ENCODE data around the gene RBBP8NL. TPM values are rescaled to one million over a fixed set of nuclear protein-coding genes. Genes with fewer than 3 reads are reported as not detected.
A peak's percentile ranks its signal among the peaks of the same experiment; 100 is the strongest.

Gene RBBP8NL
- total and polyA plus RNA-seq, 2 of the 8 experiments (the other 6 are each of a cell fraction or from before 2014, with no cell fraction given), result 0.43 to 0.48 TPM

GRCh38 chr20:62395311-62396242, 31.8 kb downstream of the RBBP8NL start (continued):
- no peak for TF ChIP-seq SUZ12 (IDR thresholded peaks at IDR 0.05; ENCODE audit: low read length)
- TF ChIP-seq CTCF (IDR thresholded peaks at IDR 0.05; ENCODE audit: control extremely low read depth in 1 of 3, insufficient read depth in 1 of 3, low read depth in 1 of 3, low read length in 3 of 3), result peak in 2 of 3 experiments; percentile 27 to 45; a peak in 3 of 4 replicates
- TF ChIP-seq SP2 (IDR thresholded peaks at IDR 0.05; ENCODE audit: low read length), result no peak
- no peak for TF ChIP-seq POLR2A (IDR thresholded peaks at IDR 0.05; ENCODE audit: control extremely low read depth in 1 of 2, low read depth in 2 of 2, low read length in 2 of 2)
- TF ChIP-seq PHF8 (conservative IDR thresholded peaks at IDR 0.05; ENCODE audit: low read depth, low read length), result no peak

All from H1 (cell line).